Effector CD8-positive, alpha-beta T cell (primary cell): Measurements from ENCODE around the gene CD247.

Experiments used
- DNase-seq: peaks from one replicate; lab custom pipeline; 2025; lab: John Stamatoyannopoulos, UW

The CD247 gene

DNA sequence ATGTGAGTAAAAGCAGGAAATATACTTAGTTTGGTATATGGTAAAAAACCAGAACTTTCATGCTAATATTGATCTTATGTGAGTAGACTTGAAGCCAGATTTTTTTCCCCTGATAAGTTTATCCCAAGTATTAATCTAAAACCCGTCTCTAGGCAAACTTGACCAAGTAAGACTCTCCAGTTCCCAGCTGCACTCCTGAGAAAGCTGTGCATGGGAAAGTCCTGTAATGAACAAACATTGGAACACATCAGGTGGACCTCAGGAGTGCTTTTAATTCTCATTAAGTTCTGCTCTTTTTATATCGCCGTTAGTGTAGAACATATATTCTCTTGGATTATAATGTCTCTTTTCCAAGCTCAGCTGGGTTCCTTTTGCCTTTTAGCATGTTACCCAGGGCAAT lies 105.0 kb downstream of the CD247 start:
- DNase-seq: no peak

DNA sequence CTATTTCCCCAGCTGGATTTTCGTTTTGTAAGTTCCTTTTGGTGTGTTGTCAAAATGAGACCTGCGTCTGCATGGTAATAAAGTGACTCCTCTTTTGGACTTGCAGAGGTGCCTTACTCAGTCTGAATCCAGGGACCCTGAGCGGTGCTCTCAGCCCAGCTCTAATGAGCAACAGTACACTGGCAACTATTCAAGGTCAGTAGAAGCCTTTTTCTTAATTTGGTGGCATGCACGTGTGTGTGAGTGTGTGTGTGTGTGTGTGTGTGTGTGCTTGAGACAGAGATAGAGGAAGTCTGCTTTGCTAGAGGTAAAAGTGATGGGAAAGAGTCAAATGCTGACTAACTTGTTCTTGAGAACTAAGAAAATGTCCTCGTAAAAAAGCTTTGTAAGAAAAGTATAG lies 105.4 kb downstream of the CD247 start:
- DNase-seq: no peak

DNA sequence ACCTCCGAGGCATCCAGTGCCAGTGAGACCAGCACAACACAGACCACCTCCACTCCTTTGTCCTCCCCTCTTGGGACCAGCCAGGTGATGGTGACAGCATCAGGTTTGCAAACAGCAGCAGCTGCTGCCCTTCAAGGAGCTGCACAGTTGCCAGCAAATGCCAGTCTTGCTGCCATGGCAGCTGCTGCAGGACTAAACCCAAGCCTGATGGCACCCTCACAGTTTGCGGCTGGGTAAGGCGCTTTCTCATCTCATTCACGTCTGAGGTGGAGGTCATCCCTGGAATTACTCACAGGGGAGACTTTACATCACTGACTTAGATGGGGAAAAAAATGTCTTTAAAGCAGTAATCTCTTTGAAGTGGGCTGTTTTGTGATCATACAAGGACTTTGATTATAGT lies 106.3 kb downstream of the CD247 start:
- no peak for DNase-seq

DNA sequence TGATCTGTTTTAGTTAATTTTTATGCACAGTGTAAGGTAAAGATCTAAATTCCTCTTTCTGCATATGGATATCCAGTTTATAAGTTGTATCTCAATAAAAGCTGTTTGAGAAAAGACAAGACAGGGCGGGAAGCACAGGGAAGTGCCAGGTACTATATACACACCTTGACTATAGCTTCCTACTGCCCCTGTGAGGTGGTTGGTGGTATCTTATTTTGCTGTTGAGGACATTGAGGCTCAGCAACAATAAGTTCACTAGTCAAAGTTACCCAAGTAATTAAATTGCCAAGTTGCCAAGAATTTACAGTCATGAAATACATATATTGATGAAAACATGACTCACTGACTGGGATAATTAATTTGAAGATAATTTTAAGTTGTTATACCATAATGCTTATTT lies 109.1 kb downstream of the CD247 start:
- no peak for DNase-seq

DNA sequence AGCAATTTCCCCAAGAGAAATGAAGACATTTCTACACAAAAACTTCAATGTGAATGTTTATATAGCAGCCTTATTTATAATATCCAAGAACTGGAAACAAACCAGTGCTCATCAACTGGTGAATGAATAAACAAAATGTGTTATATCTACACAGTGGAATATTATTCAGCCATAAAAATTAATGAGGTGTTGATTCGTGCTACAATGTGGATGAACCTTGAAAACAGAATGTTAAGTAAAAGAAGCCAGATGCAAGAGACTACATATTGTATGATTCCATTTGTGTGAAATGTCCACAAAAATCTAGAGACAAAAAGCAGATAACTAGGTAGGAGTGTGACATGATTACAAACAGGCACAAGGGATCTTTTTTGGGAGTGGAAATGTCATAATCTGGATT lies 110.0 kb downstream of the CD247 start:
- DNase-seq: no peak

DNA sequence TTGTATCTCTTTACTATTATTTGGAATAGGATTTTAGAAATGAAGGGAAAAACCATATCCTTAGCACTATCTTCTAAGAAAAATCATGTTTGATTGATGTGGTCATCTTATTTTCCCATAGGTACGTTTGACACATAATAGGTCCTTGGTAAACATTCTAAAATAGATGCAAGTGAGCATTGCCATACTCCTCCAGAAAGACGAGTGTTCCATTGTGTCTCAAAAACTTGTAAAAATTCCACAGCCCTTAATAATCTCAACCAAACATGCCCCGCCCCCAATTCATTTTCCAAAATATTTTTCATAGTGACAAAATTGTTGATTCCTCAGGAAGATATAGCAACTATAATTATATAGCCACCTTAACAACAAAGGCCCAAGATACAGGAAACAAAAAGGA lies 113.4 kb downstream of the CD247 start:
- no peak for DNase-seq

DNA sequence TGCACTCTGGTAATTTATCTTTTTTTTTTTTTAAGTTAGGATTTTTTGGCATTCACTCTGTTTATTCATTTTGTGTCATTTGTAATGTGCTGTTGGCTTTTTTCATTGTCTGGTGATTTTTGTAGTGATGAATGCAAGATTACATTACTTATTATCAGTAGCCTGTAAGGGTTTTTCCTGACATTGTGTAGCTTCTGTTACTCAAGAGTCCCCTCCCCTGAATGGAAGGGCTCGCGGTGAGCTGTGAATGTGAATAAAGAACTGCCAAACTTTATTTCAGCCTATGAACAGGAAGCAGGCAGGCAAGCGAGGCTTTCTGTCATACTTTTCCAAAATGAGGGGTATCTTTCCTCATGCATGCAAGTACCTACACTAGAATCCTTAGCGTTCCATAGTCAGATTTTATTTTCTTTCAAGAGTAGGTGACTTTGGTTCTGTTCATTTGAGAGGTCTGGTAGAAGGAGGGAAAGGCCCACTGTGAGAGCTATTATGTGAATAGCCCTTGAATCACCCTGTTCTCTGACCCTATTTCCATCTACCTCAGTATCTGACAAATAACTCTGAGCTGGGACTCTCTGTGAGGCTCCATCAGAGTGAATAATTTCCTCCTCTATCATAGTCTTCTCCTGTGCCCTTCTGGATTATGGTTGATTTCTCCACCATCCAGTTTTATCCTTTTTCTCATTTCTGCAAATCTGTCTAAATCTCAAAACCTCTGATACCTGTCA lies 114.0 kb downstream of the CD247 start:
- DNase-seq: no peak

DNA sequence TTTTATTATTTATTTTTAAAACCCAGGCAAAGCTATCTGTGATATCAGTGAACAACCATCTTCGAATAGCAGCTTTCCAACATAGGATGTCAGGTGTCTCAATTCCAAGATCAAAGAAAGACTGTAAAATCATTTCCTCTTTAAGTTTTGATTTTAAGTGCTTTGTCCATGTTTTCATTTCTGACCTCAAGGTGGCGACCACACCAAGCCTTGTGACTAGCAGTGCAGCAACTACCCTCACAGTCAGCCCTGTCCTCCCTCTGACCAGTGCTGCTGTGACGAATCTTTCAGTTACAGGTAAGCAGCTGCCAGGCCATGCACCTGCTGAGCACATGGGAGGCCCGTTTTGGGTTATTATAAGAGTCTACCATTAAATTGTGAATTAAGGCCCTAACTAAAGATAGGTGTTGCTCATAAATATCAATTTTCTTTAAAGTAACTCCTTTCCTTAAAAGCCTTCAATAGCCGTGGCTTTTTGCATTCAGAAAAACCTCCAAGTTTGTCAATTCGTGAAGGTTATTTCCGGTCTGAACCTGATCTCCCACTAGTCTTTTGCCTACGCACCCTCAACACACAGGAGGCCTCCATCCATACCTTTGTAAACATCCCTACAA lies 117.0 kb downstream of the CD247 start:
- DNase-seq: peak; percentile 24

DNA sequence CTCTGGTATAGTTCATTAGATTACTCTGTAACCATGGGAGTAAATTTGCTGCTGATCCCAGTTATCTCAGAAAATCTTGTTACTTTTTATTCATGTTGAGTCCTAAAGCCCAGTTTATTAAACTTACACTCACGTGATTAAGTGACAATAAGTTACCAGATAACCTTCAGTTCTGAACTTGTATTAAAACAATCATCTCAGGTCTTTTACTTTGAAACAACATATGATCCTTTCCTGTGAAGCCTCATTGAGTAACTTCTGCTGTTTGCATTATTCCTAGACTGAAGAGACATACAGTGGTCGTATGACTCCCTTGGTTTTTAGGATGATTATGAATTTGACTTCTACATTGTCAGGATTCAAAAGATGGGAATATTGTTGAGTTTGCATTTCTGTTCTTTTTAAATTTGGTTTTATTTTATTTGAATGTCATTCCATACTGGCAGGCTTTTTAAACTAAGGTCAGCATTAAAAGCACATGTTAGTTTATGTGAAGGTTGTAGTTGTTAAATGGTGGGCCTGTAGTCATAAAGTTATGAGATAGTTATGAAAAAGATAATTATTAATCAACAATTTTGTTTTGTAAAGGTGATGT lies 117.9 kb downstream of the CD247 start:
- DNase-seq: no peak

DNA sequence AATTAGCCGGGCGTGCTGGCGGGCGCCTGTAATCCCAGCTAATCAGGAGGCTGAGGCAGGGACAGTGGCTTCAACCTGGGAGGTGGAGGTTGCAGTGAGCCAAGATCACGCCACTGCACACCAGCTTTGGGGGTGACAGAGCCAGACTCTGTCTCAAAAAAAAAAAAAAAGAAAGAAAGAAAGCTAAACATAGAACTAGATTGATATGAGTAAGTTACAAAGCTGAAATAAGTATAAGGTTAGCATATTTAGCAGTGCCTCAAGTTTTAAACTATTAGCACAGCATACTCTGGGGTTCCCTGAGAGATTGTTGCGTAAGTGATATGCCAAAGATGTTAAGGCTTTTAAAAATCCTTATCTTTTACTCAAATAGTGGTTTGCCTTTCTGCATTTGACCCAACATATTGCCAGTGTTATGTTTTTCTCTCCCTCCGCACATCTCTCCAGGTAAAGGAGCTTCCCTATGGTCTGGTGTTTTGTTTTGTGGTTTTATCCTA lies 126.1 kb downstream of the CD247 start:
- DNase-seq: no peak

DNA sequence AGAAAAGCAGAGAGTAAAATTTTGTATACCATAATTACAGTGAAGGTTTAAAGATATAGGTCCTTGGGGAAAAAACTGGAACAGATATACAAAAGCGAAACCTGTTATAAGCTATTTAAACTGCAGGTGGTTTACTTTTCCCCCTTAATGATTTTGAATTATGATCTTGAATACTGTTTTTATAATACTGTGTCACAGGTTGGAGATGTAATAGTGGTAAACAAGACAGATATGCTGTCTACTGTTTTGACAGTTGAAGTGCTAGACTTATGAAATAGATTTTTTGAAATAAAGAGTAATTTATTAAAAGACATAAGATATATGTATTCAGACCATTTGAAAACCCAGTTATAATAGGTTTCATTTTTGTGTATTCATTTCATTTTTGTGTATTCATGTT lies 129.4 kb downstream of the CD247 start:
- no peak for DNase-seq

DNA sequence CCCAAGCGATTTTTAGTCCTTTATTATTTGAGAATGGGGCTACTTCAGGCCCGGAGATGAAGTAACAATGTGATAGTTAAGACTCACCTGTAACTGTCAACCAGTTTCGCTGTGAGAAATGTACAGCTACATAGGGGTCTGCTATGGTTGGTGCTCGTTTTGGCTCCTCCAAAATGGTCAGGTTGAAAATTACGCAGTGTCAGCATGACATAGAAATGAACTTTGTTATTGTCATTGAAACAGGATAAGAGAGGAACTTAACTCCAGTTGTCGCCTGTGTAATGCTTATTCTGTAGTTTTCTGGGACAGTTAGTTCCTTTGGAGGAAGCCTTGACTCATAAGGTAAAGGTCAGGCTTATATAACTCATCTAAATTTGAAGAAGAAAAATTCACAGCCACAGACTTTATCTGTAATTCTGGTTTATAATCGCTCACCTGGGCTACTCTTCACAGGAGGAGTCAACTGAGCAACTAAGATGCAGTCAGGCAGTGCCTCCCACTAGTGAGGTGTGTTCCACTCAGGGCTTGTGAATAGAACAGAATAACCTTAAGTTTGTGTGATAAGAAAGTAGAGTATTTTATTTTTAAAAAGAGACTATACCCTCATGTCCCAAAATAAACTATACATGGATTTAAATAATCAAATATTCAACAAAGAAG lies 130.9 kb downstream of the CD247 start:
- no peak for DNase-seq
